ENCODE results near the gene DLG2.

GRCh38 chr11:83543706-83544439 lies 2083.3 kb downstream of the DLG2 start:
- no peak for TF ChIP-seq CTCF (IDR thresholded peaks at IDR 0.05)
- TF ChIP-seq EP300 (IDR thresholded peaks at IDR 0.05), result no peak
- no peak for TF ChIP-seq POLR2A (IDR thresholded peaks at IDR 0.05)

Measured in tibial nerve (tissue), 4 donors.